Activated CD4-positive, CD25-positive, alpha-beta regulatory T cell treated with anti-CD3 and anti-CD28 coated beads, Interleukin-2, amount 50 U/mL, for 16 hours (primary cell): ENCODE measurements around the gene PPP4R3A.
"Not testable (repeated sequence)": the region's sequence is repeated elsewhere in the genome, so short reads cannot be mapped to it uniquely, and the experiment has no call there.

ENCODE experiments used
- DNase-seq: peaks from one replicate; pipeline ENCODE4 v3.0.0-alpha.2; 2020; ENCODE audit warnings: low read depth, low spot score

The PPP4R3A gene

GRCh38 chr14:91438845-91439244, 71.3 kb downstream of the PPP4R3A start:
- DNase-seq: no peak

GRCh38 chr14:91436266-91436665, 73.8 kb downstream of the PPP4R3A start:
- not testable (repeated sequence) for DNase-seq

- no peak for DNase-seq
These were observed 80.7 kb downstream of the PPP4R3A start for GRCh38 chr14:91429385-91429784.

DNA sequence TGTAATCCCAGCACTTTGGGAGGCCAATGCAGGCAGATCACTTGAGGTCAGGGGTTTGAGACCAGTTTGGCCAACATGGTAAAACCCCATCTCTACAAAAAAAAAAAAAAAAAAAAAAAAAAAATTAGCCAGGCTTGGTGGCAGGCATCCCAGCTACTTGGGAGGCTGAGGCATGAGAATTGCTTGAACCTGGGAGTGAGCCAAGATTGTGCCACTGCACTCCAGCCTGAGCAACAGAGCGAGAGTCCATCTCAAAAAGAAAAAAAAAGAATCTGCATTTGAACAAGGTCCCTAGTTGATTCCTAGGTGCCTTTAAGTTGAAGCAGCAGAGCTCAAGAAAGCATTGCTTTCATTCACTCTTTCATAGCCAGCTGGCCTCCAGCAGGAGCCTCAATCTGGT, 81.2 kb downstream of the PPP4R3A start:
- DNase-seq: not testable (repeated sequence)

- DNase-seq: not testable (repeated sequence)
These were observed 84.6 kb downstream of the PPP4R3A start for GRCh38 chr14:91425531-91425944.

GRCh38 chr14:91424813-91425530, 85.1 kb downstream of the PPP4R3A start:
- no peak for DNase-seq

GRCh38 chr14:91420686-91421085, 89.4 kb downstream of the PPP4R3A start:
- DNase-seq: no peak

GRCh38 chr14:91419451-91419850, 90.7 kb downstream of the PPP4R3A start:
- DNase-seq: no peak

- DNase-seq: no peak
These were observed 91.1 kb downstream of the PPP4R3A start for GRCh38 chr14:91419044-91419397.

DNA sequence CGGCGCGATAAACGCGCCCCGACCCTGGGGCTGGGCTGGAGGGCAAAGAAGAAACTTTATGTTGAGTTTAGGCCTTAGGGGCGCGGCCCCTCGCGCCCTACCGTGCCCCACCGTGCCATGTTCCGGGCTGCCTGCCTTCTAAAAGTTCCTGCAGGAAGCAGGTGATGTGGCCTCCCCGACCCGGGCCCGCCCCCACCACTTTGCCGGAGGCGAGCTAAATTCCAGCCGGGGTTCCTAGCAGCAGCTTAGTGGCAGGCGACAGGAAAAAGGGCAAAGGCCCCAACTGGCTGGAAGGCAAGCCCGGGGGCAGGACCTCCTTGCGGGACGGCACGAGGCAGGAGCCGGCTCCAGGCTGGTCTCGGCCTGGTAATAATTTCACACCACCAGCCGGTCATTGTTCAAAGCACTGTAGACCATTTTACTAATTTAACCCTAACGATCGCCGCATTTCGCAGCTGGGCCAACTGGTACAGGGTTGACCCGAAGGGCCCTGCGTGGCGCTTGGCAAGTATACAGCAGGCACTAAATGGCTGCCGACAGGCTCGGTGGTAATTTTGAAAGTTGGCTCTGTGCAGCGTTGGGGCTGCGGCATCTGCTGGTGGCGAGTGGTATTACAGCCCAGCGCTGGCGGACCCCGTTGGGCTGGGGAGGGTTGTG, 91.6 kb downstream of the PPP4R3A start:
- no peak for DNase-seq

GRCh38 chr14:91417983-91418386, 92.1 kb downstream of the PPP4R3A start:
- no peak for DNase-seq

DNA sequence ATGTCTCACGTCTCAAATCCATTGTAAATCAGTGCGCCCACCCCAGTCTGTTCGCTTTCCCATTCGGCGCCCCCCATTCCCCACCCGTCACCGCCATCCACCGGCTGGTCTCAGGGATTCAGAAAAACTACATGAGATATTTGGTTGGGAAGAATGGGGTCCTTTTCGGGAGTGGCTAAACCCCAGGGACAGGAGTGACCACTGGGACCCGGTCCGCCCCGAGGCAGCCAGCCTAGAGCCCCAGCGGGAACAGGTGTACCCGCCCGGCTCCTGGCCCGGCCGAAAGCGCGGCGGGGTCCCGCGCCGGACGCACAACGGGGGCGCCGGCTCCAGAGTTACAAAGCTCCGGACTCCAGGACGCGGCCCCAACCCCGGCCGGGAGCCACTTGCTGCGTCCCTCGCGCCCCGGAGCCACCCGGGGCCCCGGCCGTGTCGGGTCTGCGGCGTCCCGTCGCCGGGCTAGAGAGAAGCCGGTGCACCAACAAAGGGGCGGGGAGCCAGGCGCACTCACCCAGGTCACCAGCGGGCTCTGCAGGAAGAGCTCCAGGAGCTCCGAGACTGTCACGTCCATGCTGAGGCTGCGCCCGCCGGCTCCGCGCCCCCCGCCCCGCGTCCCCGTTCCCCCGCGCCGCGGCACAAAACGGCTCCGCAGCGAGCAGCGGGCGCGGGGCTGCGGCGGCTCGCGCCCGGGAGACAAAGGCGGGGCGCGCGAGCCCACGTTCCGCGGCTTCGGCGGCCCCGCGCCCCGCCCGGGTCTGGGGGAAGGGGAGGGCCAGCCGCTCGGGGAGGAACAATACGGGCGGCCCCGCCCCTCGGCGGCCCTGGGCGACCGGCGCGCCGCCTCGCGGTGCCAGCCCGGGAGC, 92.8 kb downstream of the PPP4R3A start, which contains the start of gene CCDC88C:
Gene CCDC88C, minus strand, starts transcription at position 701 of the 863 bp plus-strand sequence. Its CDS starts 130 bp downstream, at position 571.
- no peak for DNase-seq

DNA sequence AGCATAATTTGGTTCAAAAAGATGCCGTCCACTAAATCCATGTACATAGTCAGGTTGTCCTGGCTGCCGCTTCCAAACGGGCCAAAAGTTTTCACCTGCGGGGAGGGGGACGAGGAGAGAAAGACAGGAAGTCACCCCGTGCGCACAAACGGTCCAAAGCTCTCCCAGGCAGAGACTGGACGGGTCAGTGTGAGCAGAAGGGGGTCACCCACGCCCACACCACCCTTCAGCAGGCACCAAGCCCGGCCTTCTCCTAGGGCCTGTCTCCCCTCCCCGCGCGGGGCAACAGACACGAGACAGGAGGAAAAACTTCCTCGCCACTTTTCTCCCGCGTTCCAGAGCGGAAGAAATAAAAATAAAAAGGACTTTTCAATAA, 93.4 kb downstream of the PPP4R3A start:
- DNase-seq: no peak

GRCh38 chr14:91415794-91416743, 94.0 kb downstream of the PPP4R3A start:
- DNase-seq: no peak

DNA sequence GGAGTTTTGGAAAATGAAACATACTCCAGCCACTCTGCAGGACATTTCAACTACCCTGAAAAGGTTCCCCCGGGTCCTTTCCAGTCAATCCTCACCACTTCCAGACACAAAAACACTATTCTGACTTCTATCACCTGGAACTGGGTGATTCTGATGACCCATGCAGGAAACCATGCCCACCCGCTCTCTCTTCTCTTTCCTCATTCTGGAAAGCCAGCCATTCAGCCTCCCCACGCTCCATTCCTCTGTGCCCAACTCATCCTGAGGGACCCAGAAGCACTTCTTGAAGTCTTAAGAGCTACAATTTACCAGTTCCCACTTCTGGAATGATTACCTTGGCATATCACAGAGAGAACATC, 95.7 kb downstream of the PPP4R3A start:
- DNase-seq: no peak

- DNase-seq: no peak
These were observed 96.3 kb downstream of the PPP4R3A start for GRCh38 chr14:91413547-91414474.

DNA sequence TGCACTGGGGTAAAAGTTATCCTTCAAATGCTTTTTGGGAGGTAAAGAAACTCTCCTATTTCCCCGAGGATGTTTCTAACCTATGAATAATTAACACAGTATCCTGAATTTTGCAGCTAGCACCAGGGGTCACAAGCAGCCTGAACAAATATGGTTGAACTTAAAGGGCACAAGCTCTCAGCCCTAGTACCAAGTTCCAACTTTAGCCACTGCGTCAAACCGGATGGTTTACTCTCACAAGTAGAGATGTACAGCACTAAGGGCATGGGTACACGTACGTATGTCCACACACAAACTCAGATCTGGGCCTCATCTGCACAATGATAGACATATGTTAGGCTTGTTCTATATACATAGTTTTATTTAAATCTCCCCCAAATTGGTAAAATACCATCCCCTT, 97.2 kb downstream of the PPP4R3A start:
- no peak for DNase-seq

- DNase-seq: no peak
These were observed 99.2 kb downstream of the PPP4R3A start for GRCh38 chr14:91410771-91411536.

- no peak for DNase-seq
These were observed 100.0 kb downstream of the PPP4R3A start for GRCh38 chr14:91409928-91410718.
